ENCODE results near the gene HEG1.

HEG1 gene

DNA sequence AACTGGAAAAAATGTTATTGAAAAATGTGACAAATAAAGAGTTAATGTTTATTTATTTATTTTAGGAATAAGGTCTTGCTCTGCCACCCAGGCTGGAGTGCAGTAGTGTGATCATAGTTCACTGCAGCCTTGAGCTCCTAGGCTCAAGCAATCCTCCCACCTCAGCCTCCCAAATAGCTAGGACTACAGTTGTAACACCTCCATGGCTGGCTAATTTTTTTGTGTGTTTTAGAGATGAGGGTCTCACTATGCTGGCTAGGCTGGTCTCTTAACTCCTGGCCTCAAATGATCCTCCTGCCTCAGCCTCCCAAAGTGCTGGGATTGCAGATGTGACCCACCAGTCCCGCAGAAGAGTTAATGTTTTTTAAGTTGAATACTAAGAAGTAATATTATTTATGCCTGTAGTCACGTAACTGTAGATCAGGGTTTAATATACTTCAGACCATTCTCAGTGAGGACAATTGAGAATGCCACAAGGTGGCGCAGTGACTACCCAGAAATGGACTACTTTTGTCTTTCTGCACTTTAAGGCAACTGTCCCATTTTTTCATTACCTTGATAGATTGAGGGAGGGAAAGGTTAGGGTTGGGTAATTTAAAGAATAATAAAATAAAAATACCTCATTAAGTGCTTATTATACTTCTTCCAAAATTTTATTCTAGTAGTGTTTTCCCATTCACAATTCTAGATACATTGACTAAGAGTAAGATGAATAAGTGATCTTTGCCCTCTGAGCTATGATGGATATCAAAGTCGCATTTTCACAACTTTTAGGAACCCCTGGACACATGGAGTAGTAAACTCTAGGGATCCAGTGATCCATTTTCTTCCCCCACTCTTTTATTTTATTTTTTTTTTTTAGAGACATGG, 127.2 kb downstream of the HEG1 start:
- peak in 5 of 10 donors; percentile 40 to 67 (median 44) for DNase-seq
- intact Hi-C loops (cut with DNase I) = loop anchor here (5.0 kb wide), 1 partner anchor 509 kb away; no protein-coding TSS in a partner anchor

DNA sequence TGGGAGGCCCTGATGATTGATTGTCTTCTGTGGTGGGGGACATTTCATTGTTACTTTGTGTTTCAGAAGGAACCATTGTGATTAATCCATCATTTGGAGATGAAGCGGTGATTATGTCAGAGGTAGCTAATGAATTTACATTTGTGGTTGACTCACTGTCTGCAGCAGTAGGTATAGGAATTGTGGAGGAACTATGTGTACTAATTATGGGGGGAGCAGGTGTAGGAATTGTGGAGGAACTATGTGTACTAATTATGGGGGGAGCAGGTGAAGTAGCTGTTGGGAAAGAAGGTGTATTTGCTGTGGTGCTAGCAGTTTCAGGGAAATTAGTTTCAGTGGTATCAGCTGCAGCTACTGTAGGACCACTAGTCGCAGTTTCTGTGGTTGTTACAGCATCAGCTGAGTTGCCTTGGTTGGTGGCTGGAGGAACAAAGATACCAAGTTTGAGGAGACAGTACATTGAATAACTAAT, 128.2 kb downstream of the HEG1 start:
- intact Hi-C loops (cut with DNase I) = loop anchor here (5.0 kb wide), 1 partner anchor 510 kb away; no protein-coding TSS in a partner anchor
- DNase-seq = no peak

- DNase-seq = no peak
- intact Hi-C loops (cut with DNase I) = loop anchor here (5.0 kb wide), 1 partner anchor 511 kb away; no protein-coding TSS in a partner anchor
Measured at GRCh38 chr3:124926426-124927101, 129.2 kb downstream of the HEG1 start.

GRCh38 chr3:124924741-124925140, 131.1 kb downstream of the HEG1 start:
- DNase-seq = no peak
- intact Hi-C loops (cut with DNase I) = loop anchor here (5.0 kb wide), 1 partner anchor 513 kb away; no protein-coding TSS in a partner anchor

DNA sequence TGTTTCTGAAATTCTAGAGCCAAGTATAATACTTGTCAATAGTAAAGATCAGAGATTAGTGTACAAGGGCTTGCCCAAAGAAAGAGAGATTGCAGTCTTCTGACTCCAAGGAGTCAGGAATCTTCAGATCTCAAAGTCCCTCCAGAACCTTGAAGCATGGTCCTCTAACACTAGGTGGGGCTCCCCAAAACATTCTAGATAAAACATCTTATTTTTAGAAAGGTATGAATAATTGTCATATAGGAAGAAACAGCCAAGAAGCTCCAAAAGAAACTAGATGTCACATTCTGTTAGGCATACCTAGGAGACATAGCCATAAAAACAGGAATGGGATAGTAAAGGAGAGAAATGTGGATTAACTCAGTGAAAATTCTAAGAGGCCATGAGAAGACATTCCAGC, 132.0 kb downstream of the HEG1 start:
- intact Hi-C loops (cut with DNase I) = no loop called here
- DNase-seq = no peak

DNA sequence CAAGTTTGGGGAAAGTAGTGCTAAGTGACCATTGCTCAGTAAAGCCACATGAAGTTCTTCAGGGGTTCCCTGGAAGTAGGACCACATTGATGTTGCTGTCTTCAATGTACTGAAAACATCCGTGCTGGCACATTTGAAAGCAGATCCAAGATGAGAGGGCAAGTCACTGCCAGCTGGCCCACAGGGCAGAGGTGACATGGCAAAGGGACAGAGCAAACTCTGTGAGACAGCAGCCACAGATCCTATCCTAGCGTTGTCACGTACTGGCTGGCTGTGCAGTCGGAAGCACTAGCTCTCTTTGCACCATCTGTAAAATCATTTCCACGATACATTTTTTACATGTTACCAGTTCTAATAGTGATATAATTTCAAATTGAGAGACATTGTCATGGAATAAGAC, 135.1 kb downstream of the HEG1 start:
- intact Hi-C loops (cut with DNase I) = no loop called here

GRCh38 chr3:124919756-124920155, 136.0 kb downstream of the HEG1 start:
- intact Hi-C loops (cut with DNase I) = no loop called here
- no peak for DNase-seq

More for the DNA sequence above, 135.1 kb downstream of the HEG1 start:
- DNase-seq = peak in 3 of 10 donors; percentile 4 to 35 (median 33)

DNA sequence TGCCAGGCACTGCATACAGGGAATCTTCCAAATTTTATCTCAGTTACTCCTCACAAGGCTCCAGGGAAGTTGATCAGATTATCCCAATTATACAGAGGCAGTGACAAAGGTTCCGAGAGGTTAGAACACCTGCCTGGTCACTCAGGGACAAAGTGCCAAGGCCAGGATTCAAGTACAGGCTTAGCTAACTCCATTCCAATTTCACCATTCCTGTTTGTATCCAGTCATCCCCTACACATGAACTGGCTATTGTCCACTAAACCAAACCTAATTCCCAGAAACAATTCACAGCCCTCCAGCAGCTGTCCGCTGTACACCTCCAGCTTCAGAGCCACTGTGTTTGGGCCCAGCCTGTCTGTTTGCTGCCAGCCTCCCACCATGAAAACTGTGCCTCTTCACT, 137.3 kb downstream of the HEG1 start:
- DNase-seq = no peak
- intact Hi-C loops (cut with DNase I) = no loop called here

DNA sequence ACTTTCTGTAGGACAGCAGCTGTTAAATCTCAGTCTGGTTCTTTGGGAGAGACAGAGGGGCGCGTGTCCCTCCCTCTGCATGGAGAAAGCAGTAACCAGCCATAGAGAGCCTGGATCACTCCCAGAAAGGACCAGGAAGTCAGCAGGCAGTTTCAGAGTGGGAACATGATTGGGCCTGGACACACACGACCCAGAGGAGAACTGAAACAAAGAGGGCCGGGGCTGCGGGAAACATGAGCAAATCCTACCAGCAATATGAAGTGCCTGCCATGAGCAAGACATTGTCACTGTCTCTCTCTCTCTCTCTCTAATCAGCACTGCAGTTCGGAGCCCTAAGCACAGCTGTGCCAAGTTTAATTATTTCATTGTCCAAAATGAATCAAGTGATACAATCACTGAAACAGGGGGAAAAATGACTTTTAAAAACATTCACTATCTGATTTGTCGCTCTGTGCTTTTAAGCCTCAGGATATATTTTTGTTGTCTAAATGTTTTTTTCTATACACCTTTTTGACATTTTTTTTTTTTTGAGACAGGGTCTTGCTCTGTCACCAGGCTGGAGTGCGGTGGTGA, 138.9 kb downstream of the HEG1 start:
- no peak for DNase-seq
- intact Hi-C loops (cut with DNase I) = no loop called here
